ENCODE results near the gene MYO3A.

MYO3A gene, protein sequence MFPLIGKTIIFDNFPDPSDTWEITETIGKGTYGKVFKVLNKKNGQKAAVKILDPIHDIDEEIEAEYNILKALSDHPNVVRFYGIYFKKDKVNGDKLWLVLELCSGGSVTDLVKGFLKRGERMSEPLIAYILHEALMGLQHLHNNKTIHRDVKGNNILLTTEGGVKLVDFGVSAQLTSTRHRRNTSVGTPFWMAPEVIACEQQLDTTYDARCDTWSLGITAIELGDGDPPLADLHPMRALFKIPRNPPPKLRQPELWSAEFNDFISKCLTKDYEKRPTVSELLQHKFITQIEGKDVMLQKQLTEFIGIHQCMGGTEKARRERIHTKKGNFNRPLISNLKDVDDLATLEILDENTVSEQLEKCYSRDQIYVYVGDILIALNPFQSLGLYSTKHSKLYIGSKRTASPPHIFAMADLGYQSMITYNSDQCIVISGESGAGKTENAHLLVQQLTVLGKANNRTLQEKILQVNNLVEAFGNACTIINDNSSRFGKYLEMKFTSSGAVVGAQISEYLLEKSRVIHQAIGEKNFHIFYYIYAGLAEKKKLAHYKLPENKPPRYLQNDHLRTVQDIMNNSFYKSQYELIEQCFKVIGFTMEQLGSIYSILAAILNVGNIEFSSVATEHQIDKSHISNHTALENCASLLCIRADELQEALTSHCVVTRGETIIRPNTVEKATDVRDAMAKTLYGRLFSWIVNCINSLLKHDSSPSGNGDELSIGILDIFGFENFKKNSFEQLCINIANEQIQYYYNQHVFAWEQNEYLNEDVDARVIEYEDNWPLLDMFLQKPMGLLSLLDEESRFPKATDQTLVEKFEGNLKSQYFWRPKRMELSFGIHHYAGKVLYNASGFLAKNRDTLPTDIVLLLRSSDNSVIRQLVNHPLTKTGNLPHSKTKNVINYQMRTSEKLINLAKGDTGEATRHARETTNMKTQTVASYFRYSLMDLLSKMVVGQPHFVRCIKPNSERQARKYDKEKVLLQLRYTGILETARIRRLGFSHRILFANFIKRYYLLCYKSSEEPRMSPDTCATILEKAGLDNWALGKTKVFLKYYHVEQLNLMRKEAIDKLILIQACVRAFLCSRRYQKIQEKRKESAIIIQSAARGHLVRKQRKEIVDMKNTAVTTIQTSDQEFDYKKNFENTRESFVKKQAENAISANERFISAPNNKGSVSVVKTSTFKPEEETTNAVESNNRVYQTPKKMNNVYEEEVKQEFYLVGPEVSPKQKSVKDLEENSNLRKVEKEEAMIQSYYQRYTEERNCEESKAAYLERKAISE (N-terminal part only)

DNA sequence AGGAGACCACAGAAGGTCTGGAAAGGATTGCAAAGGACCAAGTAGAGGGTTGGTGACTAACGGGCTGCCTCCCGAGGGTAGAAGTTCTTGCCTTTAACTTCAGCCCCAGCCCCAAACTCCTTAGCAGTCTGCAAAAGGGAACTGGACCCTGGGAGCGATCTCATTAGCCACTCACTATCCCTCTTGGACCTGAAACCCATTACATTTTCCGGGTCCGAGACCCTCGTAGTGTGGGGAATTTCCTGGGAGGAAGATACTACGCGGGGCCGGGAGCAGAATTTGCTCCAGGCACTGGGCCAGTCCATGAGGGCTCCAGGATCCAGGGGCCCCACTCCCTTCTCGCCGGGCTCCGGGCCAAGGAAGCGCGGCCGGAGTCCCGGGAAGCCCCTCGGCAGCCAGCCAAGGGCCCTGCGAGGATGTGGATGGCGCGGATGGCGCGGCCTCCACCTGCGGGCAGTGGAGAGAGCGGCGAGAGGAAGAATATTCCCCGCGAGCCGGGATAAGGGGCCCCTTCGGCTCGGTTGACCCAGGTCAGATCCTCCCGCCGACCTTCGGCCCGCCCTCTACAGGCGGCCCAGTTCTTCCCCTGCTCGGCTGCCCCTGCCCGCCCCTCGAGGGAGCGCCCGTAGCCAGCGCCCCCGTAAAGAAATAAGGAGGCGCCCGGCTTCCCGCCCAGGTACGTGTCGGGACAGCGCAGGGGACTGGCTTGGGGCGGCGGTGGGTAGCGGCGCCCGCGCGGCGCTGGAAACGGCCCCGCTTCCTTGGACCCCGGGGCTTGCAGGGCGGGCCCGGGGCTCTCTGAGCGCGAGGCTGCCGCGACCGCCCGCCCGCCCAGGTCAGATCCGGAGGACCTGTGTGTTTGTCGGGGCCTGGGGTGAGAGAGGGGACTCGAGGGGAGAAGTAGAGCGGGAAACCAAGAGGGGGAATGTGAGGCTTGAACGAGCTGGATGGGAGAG, at the start of gene MYO3A:
TSS of gene MYO3A (plus strand) at position 577 of the 956 bp plus-strand sequence. CDS start 17,882 bp downstream, outside the sequence.
- no peaks in the 10 kb centered on the region for H3K9me3 ChIP-seq
- no peaks in the 10 kb centered on the region for H3K36me3 ChIP-seq (replicated peaks)
- no peaks in the 10 kb centered on the region for H3K4me1 ChIP-seq
- H3K4me3 ChIP-seq, result no peak within 1 kb of the TSS
- in situ Hi-C loops (cut with MboI; ENCODE audit: low sequenced_read_pairs), result no loop called here
- no peak for DNase-seq (ENCODE audit: low spot score in 2 of 2)
- peaks cover 14% of the 10 kb centered on the region for H3K27me3 ChIP-seq (ENCODE audit: low read depth)

DNA sequence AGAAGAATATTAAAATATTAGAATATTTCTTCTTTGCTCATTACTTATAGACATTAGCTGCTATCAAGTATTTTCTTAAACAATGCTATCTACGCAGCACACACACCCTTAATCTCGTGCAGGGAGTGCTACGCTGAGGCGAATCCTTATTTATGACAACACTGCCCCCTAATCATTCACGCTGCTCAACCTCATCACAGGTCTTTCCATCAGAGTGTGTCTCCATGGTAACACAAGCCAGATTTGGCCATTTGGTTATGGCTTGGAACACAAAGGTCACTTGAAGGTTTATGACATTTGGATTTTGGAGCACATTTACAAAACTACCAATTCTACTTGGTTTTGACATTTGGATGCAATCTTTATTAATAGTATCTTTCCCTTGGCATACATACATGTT, 45.4 kb upstream of the MYO3A start:
- in situ Hi-C loops (cut with MboI; ENCODE audit: low sequenced_read_pairs), result loop anchor here (25.0 kb wide), 1 partner anchor 374 kb away; no protein-coding TSS in a partner anchor
- Histone ChIP-seq H3K36me3 (replicated peaks) (no peaks in the 10 kb centered on the region), H3K4me1 (no peaks in the 10 kb centered on the region)

DNA sequence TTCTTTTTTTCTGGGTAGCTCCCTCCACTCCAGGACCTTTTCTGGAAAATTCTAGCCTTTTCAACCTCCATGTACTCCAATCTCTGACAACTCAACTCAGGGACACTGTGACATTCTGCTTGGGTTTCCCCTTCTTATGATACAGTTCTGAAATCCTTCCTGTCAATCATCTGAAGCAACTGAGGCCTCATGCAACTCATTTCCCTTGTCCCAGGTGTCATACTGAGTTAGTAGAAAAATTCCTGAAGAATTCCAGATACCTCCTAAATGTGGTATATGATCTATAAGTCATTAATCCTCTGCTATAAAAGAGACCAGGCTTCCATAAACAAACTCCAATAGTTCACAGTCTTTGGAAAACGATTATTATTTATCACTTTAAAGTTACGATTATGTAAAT, 43.0 kb upstream of the MYO3A start:
- no peak for DNase-seq (ENCODE audit: low spot score in 2 of 2)
- Histone ChIP-seq H3K4me1 (no peaks in the 10 kb centered on the region), H3K27me3 (ENCODE audit: low read depth) (no peaks in the 10 kb centered on the region), H3K9me3 (no peaks in the 10 kb centered on the region), H3K36me3 (replicated peaks) (no peaks in the 10 kb centered on the region), H3K4me3 (no peak overlapping the region)
- in situ Hi-C loops (cut with MboI; ENCODE audit: low sequenced_read_pairs), result loop anchor here (25.0 kb wide), 1 partner anchor 371 kb away; no protein-coding TSS in a partner anchor

More for the DNA sequence above, 45.4 kb upstream of the MYO3A start:
- no peaks in the 10 kb centered on the region for H3K9me3 ChIP-seq
- no peaks in the 10 kb centered on the region for H3K27me3 ChIP-seq (ENCODE audit: low read depth)
- no peak overlapping the region for H3K4me3 ChIP-seq
- no peak for DNase-seq (ENCODE audit: low spot score in 2 of 2)

DNA sequence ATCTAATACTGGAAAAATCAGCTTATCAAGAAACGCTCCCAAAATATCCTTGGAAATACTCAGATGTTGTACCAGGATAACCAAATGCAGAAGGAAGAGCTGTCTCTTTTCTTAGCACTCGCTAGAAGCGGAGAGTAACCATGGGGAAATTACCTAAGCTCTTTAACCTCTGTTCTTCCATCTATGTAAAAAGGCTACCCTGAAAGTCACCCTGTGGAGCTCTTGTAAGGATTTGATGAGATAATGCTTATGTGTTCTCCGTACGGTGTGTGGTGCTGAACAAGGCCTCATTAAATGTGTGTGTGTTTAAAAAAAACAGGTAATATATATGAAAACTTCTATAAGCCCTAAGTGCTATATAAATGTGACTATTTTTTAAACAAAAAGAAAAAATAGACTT, 38.2 kb upstream of the MYO3A start:
- Histone ChIP-seq H3K27me3 (ENCODE audit: low read depth) (no peaks in the 10 kb centered on the region), H3K4me1 (no peaks in the 10 kb centered on the region), H3K36me3 (replicated peaks) (no peaks in the 10 kb centered on the region), H3K4me3 (no peak overlapping the region), H3K9me3 (no peaks in the 10 kb centered on the region)
- in situ Hi-C loops (cut with MboI; ENCODE audit: low sequenced_read_pairs), result loop anchor here (25.0 kb wide), 1 partner anchor 366 kb away; no protein-coding TSS in a partner anchor
- no peak for DNase-seq (ENCODE audit: low spot score in 2 of 2)

DNA sequence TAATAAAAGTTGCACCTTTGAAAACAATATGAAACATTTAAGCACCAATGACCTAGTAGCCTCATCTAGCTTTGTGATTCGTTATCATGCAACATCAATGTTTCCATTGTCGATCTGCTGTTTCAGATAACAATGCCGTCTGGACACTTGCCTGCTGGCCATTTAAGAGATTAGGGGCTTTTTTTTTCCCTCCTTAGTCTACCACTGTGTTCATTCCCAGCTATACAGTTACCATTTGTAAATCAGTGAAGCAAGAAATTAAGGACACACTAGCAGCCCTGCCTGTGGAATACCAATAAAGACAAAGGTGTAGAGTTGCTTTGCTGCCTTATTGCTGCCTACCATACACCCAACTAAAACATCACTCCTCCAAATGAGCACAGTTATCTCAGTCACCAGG, 37.6 kb upstream of the MYO3A start:
- Histone ChIP-seq H3K4me3 (no peak overlapping the region), H3K4me1 (no peaks in the 10 kb centered on the region), H3K27me3 (ENCODE audit: low read depth) (no peaks in the 10 kb centered on the region), H3K36me3 (replicated peaks) (no peaks in the 10 kb centered on the region), H3K9me3 (no peaks in the 10 kb centered on the region)
- in situ Hi-C loops (cut with MboI; ENCODE audit: low sequenced_read_pairs), result loop anchor here (25.0 kb wide), 1 partner anchor 366 kb away; no protein-coding TSS in a partner anchor
- DNase-seq (ENCODE audit: low spot score in 2 of 2), result peak in 1 of 2 experiments; percentile 10

DNA sequence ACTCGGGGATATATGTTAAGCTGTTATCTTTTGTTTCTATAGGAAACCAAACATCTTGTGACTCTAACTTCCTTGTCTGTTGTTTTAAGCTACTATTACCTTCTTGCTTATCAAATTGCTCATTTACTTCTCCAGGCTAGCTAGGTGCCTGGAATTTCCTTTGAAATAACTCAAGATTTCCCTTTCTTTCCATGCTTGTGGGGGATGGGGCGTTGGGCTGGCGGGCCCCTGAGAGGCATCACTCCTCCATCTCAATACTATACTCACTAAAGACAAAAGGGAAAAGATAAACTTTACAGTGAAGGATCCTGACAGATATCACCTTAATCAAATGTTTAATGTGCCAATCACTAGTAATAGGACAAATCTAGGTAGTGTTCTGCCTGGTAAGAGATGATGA, 34.7 kb upstream of the MYO3A start:
- Histone ChIP-seq H3K9me3 (no peaks in the 10 kb centered on the region), H3K36me3 (replicated peaks) (no peaks in the 10 kb centered on the region), H3K27me3 (ENCODE audit: low read depth) (no peaks in the 10 kb centered on the region), H3K4me1 (no peaks in the 10 kb centered on the region), H3K4me3 (no peak overlapping the region)
- in situ Hi-C loops (cut with MboI; ENCODE audit: low sequenced_read_pairs), result loop anchor here (25.0 kb wide), 1 partner anchor 363 kb away; no protein-coding TSS in a partner anchor
- DNase-seq (ENCODE audit: low spot score in 2 of 2), result no peak

DNA sequence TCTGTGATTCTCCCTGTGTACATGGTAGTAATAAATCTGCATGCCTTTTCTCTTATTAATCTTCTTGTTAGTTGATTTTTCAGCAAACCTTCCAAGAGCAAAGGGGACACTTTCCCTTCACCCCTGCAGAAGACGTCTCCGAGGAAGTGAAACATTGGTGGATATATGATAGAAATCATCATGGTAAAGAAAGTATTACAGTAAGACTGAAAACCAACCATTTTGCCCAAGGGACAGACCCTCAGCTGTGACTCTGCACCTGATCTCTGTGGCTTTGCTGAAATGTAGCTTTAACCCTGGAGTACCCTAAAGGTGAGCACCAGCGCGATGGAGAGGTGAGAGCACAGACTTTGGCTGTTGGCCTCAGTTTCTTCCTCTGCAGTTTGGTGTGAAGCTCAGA, 32.8 kb upstream of the MYO3A start:
- H3K4me3 ChIP-seq, result no peak overlapping the region
- no peaks in the 10 kb centered on the region for H3K27me3 ChIP-seq (ENCODE audit: low read depth)
- no peak for DNase-seq (ENCODE audit: low spot score in 2 of 2)
- no peaks in the 10 kb centered on the region for H3K36me3 ChIP-seq (replicated peaks)
- H3K9me3 ChIP-seq, result no peaks in the 10 kb centered on the region
- no peaks in the 10 kb centered on the region for H3K4me1 ChIP-seq
- in situ Hi-C loops (cut with MboI; ENCODE audit: low sequenced_read_pairs), result no loop called here

DNA sequence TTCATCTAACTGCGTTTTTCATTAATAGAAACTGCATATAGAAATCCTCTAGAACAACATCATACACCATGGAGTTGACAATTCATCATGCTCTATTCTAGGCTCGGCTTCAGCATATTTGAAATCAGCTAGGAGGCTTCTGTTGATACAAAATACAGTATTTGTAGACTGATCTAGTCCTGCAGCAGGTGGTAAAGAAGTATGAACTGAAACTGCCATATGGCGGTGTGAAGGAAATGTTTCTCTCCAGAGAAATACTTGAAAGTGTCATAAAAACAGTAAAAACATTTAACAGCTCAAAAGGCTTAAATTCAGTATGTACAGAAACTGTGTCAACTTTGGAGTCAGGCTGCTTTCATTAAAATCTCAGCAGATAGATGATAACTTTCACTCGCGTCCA, 32.0 kb upstream of the MYO3A start:
- Histone ChIP-seq H3K4me1 (no peaks in the 10 kb centered on the region), H3K36me3 (replicated peaks) (no peaks in the 10 kb centered on the region), H3K4me3 (no peak overlapping the region), H3K9me3 (no peaks in the 10 kb centered on the region), H3K27me3 (ENCODE audit: low read depth) (no peaks in the 10 kb centered on the region)
- in situ Hi-C loops (cut with MboI; ENCODE audit: low sequenced_read_pairs), result no loop called here
- no peak for DNase-seq (ENCODE audit: low spot score in 2 of 2)

DNA sequence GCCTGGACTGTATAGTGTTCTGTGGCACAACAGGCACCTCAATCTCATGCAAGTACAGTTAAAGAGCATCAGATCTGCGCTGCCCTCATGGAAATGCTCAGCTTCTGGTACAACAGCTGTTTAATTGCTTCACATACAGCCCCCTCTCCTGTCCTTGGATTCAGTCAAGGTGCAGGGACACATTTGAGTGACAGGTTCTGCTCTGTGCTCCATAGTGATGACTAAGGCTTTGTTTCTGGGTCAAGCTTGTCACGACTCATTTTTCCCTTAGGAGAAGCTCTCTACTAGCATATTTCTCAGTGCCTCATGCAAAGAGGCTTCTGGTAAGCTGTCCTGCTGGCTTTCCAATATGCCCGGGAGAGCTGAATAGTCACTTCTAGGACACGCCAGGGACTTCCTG, 26.8 kb upstream of the MYO3A start:
- H3K9me3 ChIP-seq, result no peaks in the 10 kb centered on the region
- no peak for DNase-seq (ENCODE audit: low spot score in 2 of 2)
- no peaks in the 10 kb centered on the region for H3K27me3 ChIP-seq (ENCODE audit: low read depth)
- H3K4me3 ChIP-seq, result no peak overlapping the region
- H3K36me3 ChIP-seq (replicated peaks), result no peaks in the 10 kb centered on the region
- in situ Hi-C loops (cut with MboI; ENCODE audit: low sequenced_read_pairs), result no loop called here
- H3K4me1 ChIP-seq, result no peaks in the 10 kb centered on the region

DNA sequence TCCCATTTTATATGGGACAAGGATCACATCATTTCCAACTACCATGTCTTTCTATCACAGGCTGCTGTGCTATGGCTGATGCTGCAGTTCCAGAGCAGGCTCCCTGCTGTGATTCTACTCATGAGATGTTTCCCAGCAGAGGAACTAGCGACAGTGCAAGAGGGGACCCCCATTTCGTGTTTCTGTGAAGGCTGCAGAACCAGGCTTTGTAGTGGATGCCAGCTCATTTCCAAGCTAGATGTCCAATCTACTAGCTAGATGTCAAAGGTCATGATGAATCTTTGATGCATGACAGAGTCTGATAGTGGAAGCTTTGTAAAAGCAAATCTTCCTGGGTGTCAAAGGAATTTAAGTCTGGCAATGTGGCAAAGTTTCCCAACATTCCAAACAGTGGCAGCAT, 21.2 kb upstream of the MYO3A start:
- in situ Hi-C loops (cut with MboI; ENCODE audit: low sequenced_read_pairs), result no loop called here
- no peak overlapping the region for H3K4me3 ChIP-seq
- H3K9me3 ChIP-seq, result no peaks in the 10 kb centered on the region
- DNase-seq (ENCODE audit: low spot score in 2 of 2), result no peak
- H3K36me3 ChIP-seq (replicated peaks), result no peaks in the 10 kb centered on the region
- H3K4me1 ChIP-seq, result no peaks in the 10 kb centered on the region
- no peaks in the 10 kb centered on the region for H3K27me3 ChIP-seq (ENCODE audit: low read depth)

DNA sequence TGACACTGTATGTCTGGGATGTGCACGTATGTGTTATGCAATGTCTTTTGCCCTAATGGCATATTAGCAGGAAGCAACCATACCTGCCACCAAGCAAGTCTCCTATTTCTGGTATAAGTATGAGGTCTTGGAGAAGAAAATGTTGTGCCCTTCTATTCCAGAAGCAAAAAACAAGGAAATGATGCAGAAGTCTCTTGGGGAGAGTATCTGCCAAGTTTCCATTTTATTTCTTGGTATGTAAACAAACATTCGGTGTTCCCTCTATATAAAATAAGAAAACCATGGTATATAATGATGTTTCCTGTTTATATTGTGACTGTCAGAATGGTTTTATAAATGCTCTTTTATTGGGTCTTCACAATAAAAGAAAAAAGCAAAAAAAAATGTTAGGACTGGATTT, 19.3 kb upstream of the MYO3A start:
- in situ Hi-C loops (cut with MboI; ENCODE audit: low sequenced_read_pairs), result no loop called here
- no peak for DNase-seq (ENCODE audit: low spot score in 2 of 2)
- H3K4me3 ChIP-seq, result no peak overlapping the region

DNA sequence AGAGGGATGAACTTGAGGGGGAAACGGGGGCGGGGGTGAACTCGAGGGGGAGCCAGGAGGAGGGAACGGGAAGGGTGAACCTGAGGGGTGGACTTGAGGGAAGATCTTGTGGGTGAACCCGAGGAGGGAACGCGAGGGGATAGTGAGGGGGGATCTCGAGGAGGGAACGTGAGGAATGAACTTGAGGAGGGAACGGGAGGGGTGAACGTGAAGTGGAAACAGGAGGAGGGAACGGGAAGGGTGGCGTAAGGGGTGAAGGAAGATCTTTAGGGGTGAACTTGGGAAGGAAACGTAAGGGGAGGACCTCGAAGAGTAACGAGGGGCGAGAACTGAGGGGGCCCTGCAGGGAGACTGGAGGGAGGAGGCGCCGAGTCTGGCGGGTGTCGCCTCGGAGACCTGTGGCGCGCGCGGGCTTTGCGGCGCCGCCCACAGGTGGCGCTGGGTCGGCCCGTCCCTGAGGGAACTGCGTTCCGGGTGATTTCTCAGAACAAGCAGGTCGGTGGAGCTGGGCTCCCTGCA, 651 bp downstream of the MYO3A start:
- in situ Hi-C loops (cut with MboI; ENCODE audit: low sequenced_read_pairs), result no loop called here
- peaks cover 20% of the 10 kb centered on the region for H3K27me3 ChIP-seq (ENCODE audit: low read depth)

More for the DNA sequence above, 19.3 kb upstream of the MYO3A start:
- Histone ChIP-seq H3K4me1 (no peaks in the 10 kb centered on the region), H3K27me3 (ENCODE audit: low read depth) (no peaks in the 10 kb centered on the region), H3K9me3 (no peaks in the 10 kb centered on the region), H3K36me3 (replicated peaks) (no peaks in the 10 kb centered on the region)

More for the DNA sequence above, 651 bp downstream of the MYO3A start:
- Histone ChIP-seq H3K4me3 (no peak overlapping the region), H3K4me1 (no peaks in the 10 kb centered on the region), H3K36me3 (replicated peaks) (no peaks in the 10 kb centered on the region), H3K9me3 (no peaks in the 10 kb centered on the region)
- DNase-seq (ENCODE audit: low spot score in 2 of 2), result peak in 1 of 2 experiments; percentile 16
